Renal pelvis (tissue), 4 donors: ENCODE data around the gene BHLHE41. TPM values are rescaled to one million over a fixed set of nuclear protein-coding genes. Genes with fewer than 3 reads are reported as not detected.

Source experiments
- DNase-seq: peaks from one replicate; pipeline ENCODE4 v3.0.0-alpha.2; 2013
- polyA plus RNA-seq, 3 donors: library from polyadenylated mRNA; unstranded; fragments of 120-200 nt; gene quantifications; one replicate each; pipeline ENCODE4 v1.2.1, GENCODE V29; 2013; ENCODE audit not compliant: insufficient read length in 3 of 3

The BHLHE41 gene
- polyA plus RNA-seq, 3 donors: 2.0 to 3.1 (median 2.1) TPM

GRCh38 chr12:26088998-26089397 lies 35.8 kb downstream of the BHLHE41 start:
- DNase-seq: no peak

GRCh38 chr12:26086936-26087335 lies 37.9 kb downstream of the BHLHE41 start:
- DNase-seq: no peak

GRCh38 chr12:26080911-26081310 lies 43.9 kb downstream of the BHLHE41 start:
- DNase-seq: no peak

- no peak for DNase-seq
These were observed 46.7 kb downstream of the BHLHE41 start for GRCh38 chr12:26077915-26078702.

Other genes with a start within 250 kb of the BHLHE41 start
- gene RASSF8, start 166.4 kb downstream of the BHLHE41 start, polyA plus RNA-seq: 10 to 100 TPM; 60.1 to 82.9 (median 63.5) TPM
- gene SSPN, start 70.5 kb upstream of the BHLHE41 start, polyA plus RNA-seq: 10 to 100 TPM; 13.4 to 18.0 (median 14.3) TPM